K562 treated with DMSO at 1 percent for 12 hours (cell line): ENCODE results near the gene YWHAQ. TPM values are rescaled to one million over a fixed set of nuclear protein-coding genes. Genes with fewer than 3 reads are reported as not detected.

Experiments used
- total RNA-seq: library from RNA; unstranded; fragments of 300-600 nt; gene quantifications from 2 replicates; pipeline ENCODE4 v1.2.3, GENCODE V29; 2022; ENCODE audit not compliant: insufficient read depth

Gene YWHAQ
- 98.0 and 164 TPM in 2 replicates for total RNA-seq

GRCh38 chr2:9630736-9631552, at the start of gene YWHAQ:
TSS of gene YWHAQ (minus strand) at chr2:9630997. CDS start at chr2:9630452, 545 bp downstream.

DNA sequence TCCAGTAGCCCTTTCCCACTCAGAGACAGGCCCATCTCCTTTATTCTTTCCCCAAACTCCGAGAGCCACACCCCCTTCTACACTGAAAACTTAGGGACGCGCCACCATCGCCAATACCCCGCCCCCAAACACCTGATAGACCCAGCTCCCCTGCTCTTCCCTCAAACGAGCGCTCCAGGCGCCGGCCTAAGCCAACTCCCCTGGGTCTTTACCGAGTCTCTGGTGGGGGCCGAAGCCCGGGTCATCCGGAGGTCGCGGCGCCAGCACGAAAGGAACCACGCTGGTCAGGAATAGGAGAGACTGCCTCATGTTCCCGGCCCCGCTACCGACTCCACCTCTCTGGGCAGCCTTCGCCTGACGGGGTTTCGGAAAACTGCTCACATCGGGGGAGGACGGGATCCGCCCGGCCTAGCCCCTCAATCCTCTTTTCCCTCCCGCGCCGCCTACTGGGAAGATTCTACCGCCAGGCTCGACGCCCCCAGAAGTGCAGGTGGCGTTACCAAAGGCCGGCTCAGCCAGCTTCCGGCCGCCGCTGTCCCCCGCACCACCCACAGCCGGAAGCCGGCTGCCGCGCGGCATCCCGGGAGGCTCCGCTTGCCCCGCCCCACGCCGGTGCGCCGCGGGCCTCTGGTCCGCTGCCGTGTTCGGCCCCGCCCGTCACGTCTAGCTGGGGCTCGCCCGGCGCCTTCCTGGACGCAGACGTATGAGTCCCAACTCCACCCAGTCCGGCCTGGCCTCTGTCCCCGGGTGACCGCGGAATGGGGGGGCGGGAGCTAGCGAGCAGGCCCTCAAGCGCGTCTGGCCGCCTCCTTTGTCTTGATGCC, 75.3 kb downstream of the YWHAQ start, which contains the start of gene ADAM17:
ADAM17 (minus strand) TSS at position 534 of the 824 bp plus-strand sequence; CDS start at position 309, 225 bp downstream.

Other genes starting within 250 kb of the YWHAQ start
- gene ITGB1BP1, start 207.5 kb downstream of the YWHAQ start, total RNA-seq, result 32.6 and 40.9 TPM in 2 replicates
- gene CPSF3, start 207.3 kb downstream of the YWHAQ start, total RNA-seq, result 35.4 and 58.7 TPM in 2 replicates
- 1.3 TPM in 1 of 2 replicates, not detected in the other for gene IAH1, start 156.4 kb downstream of the YWHAQ start, total RNA-seq
- gene ADAM17, start 75.2 kb downstream of the YWHAQ start, total RNA-seq, result 7.8 and 24.1 TPM in 2 replicates
- 2.5 and 11.0 TPM in 2 replicates for gene TAF1B, start 212.5 kb upstream of the YWHAQ start, total RNA-seq